CD4-positive, alpha-beta T cell (primary cell): ENCODE measurements around the gene ZNF445. TPM values are rescaled to one million over a fixed set of nuclear protein-coding genes. Genes with fewer than 3 reads are reported as not detected.

Experiments
- ATAC-seq: fragments of 200-7000 bp; cut with Tn5 transposase; one replicate; pipeline ENCODE4 v1.10.0; 2022; ENCODE audit warnings: mild to moderate bottlenecking; ENCODE audit not compliant: poor library complexity
- CTCF ChIA-PET: fragments of 350-600 bp; sonication (Branson Sonifier 250); formaldehyde crosslinking; loops from one replicate; lab custom pipeline; 2021; ENCODE audit warnings: antibody characterized with exemption, inconsistent platforms; lab: Charles Lee
- POLR2A ChIA-PET: fragments of 350-600 bp; sonication (Branson Sonifier 250); formaldehyde crosslinking; loops from one replicate; lab custom pipeline; 2021; ENCODE audit warnings: antibody characterized with exemption, inconsistent platforms; lab: Charles Lee
- DNase-seq, 14 experiments: peaks; one replicate each; pipeline ENCODE4 v3.0.0-alpha.2; 2013 to 2020; ENCODE audit warnings: mixed read lengths in 2 of 14
- H3K27ac ChIP-seq, 2 donors: one replicate each; pipeline versions ENCODE4 v1.5.1 to v1.7.0; 2013; ENCODE audit warnings: low read length in 2 of 2, low read depth in 1 of 2, mild to moderate bottlenecking in 1 of 2
- H3K27me3 ChIP-seq, 2 experiments: 1 replicate in 1 of 2; 2 replicates in 1 of 2; pipeline versions ENCODE4 v1.6.1 to v1.7.0; 2013; ENCODE audit warnings: low read length in 2 of 2, control low read depth in 1 of 2, mild to moderate bottlenecking in 1 of 2, moderate library complexity in 1 of 2; ENCODE audit not compliant: insufficient read depth in 2 of 2, control insufficient read depth in 1 of 2
- H3K36me3 ChIP-seq: one replicate; pipeline ENCODE4 v1.6.1; 2013; ENCODE audit warnings: low read length, control low read depth; ENCODE audit not compliant: insufficient read depth
- H3K4me1 ChIP-seq: one replicate; pipeline ENCODE4 v1.6.1; 2013; ENCODE audit warnings: low read length, control low read depth; ENCODE audit not compliant: insufficient read depth
- H3K4me3 ChIP-seq: one replicate; pipeline ENCODE4 v1.5.1; 2013; ENCODE audit warnings: mild to moderate bottlenecking, low read length, moderate library complexity
- H3K9me3 ChIP-seq, 2 experiments: 1 replicate in 1 of 2; 2 replicates in 1 of 2; pipeline versions ENCODE4 v1.6.1 to v1.7.0; 2013; ENCODE audit warnings: low read length in 2 of 2, mild to moderate bottlenecking in 2 of 2, control low read depth in 1 of 2, moderate library complexity in 1 of 2; ENCODE audit not compliant: control insufficient read depth in 1 of 2, insufficient read depth in 1 of 2
- H3K27ac Mint-ChIP-seq: one replicate; pipeline ENCODE4 v1.8.0; 2020; ENCODE audit warnings: mixed read lengths
- H3K27me3 Mint-ChIP-seq: one replicate; pipeline ENCODE4 v1.8.0; 2021; ENCODE audit warnings: mixed read lengths
- H3K36me3 Mint-ChIP-seq: one replicate; pipeline ENCODE4 v1.8.0; 2021; ENCODE audit warnings: low read depth, mixed read lengths
- H3K4me1 Mint-ChIP-seq: one replicate; pipeline ENCODE4 v1.8.0; 2021; ENCODE audit warnings: low read depth, mixed read lengths
- H3K4me3 Mint-ChIP-seq: one replicate; pipeline ENCODE4 v1.8.0; 2020; ENCODE audit warnings: mild to moderate bottlenecking, mixed read lengths
- H3K9me3 Mint-ChIP-seq: one replicate; pipeline ENCODE4 v1.8.0; 2020; ENCODE audit warnings: mixed read lengths
- intact Hi-C, 2 experiments: fragments of 100-400 bp; cut with DNase I in 1 of 2; cut with micrococcal nuclease in 1 of 2; formaldehyde crosslinking; loops; one replicate each; pipeline versions ENCODE4 v1.15.1 to v1.9.0; 2023 to 2025; cut with DNase I, micrococcal nuclease
- total RNA-seq, 174 experiments: library from RNA in 2 of 174; stranded (reverse) in 2 of 174; gene quantifications; one replicate each; pipeline ENCODE4 v1.2.3 and lab custom pipeline; 2021 to 2026
- TF ChIP-seq, protein P1 (sequence below): fragments of 200-600 bp; IDR thresholded peaks from one replicate; pipeline ENCODE4 v1.8.0; 2022; ENCODE audit warnings: antibody characterized with exemption, mild to moderate bottlenecking

The ZNF445 gene
- total RNA-seq, 2 experiments from 2014 or later: 6.1 to 6.6 TPM

DNA sequence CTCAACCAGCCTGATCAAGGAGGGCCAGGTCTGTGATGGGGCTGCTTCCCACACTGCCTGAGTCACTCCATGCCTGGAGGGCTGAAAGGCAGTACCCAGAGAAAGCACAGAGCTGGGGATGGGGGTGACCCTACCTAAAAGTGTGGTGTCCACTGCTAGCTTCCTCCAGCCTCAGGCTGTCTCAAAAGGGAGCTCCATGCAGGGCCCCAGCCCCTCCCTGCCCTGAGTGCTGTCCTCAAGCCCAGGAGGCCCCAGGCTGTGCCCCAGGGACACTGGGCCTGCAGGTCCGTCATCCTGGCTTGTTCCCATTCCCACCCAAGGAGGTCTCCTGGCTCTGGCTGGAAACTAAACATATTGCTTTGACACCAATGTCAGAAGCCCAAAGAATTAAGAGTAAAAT lies 56.8 kb downstream of the ZNF445 start:
- Histone ChIP-seq H3K36me3 (no peaks in the 10 kb centered on the region), H3K27ac (no peak overlapping the region), H3K27me3 (no peaks in the 10 kb centered on the region), H3K4me1 (no peaks in the 10 kb centered on the region), H3K4me3 (no peak overlapping the region), H3K9me3 (peaks cover 0 to 9% of the 10 kb centered on the region in 2 experiments)
- intact Hi-C loops: no loop called here
- ChIA-PET POLR2A (no interaction called here), CTCF (no interaction called here)
- DNase-seq: no peak
- H3K4me3 Mint-ChIP-seq: no peak overlapping the region
- H3K36me3 Mint-ChIP-seq: no peaks in the 10 kb centered on the region
- no peak for ATAC-seq
- TF ChIP-seq, protein P1, sequence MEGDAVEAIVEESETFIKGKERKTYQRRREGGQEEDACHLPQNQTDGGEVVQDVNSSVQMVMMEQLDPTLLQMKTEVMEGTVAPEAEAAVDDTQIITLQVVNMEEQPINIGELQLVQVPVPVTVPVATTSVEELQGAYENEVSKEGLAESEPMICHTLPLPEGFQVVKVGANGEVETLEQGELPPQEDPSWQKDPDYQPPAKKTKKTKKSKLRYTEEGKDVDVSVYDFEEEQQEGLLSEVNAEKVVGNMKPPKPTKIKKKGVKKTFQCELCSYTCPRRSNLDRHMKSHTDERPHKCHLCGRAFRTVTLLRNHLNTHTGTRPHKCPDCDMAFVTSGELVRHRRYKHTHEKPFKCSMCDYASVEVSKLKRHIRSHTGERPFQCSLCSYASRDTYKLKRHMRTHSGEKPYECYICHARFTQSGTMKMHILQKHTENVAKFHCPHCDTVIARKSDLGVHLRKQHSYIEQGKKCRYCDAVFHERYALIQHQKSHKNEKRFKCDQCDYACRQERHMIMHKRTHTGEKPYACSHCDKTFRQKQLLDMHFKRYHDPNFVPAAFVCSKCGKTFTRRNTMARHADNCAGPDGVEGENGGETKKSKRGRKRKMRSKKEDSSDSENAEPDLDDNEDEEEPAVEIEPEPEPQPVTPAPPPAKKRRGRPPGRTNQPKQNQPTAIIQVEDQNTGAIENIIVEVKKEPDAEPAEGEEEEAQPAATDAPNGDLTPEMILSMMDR: no peak
- no peaks in the 10 kb centered on the region for H3K27me3 Mint-ChIP-seq
- H3K27ac Mint-ChIP-seq: no peak overlapping the region
- H3K9me3 Mint-ChIP-seq: no peaks in the 10 kb centered on the region
- no peaks in the 10 kb centered on the region for H3K4me1 Mint-ChIP-seq

DNA sequence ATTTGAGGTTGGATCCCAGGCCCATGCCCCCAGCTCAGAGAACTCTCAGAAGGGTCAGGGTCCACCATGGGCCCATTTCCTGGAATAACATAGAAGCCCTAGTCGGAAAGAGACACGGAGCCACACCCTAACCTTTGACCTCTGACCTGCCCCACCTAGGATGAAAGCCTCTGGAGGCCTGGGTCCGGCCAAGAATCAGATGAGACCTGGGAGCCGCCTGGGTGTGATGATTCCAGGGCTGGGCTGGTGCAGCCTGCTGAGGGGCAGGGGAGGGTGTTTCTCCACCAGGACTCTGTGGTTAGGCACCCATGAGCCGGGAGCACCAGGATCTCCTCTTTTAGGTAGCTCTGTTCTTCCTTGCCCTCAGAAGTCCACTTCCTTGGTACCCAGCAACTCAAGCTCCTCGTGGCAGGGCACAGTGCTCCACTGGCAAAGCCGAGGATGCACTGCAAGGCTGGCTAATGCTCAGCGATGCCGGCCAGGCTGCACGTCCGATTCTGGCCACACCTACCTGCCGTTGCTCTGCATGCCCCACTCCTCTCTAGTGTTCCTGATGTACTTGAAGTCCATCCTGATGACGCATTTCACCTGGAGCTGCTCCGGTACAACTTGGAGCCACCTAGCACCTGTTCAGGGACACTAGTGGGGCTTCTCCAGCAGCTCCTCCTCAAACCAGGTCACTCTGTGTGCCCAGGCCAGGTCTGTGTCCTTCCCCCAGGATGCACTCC lies 57.4 kb downstream of the ZNF445 start:
- Histone ChIP-seq H3K27me3 (no peaks in the 10 kb centered on the region), H3K36me3 (no peaks in the 10 kb centered on the region), H3K4me1 (no peaks in the 10 kb centered on the region), H3K4me3 (no peak overlapping the region), H3K9me3 (peaks cover 0 to 9% of the 10 kb centered on the region in 2 experiments), H3K27ac (no peak overlapping the region)
- DNase-seq (no peak), ATAC-seq (no peak)
- Mint-ChIP-seq H3K27me3 (no peaks in the 10 kb centered on the region), H3K36me3 (no peaks in the 10 kb centered on the region), H3K27ac (no peak overlapping the region), H3K4me1 (no peaks in the 10 kb centered on the region), H3K9me3 (no peaks in the 10 kb centered on the region), H3K4me3 (no peak overlapping the region)
- TF ChIP-seq, protein P1: no peak
- CTCF ChIA-PET: no interaction called here
- POLR2A ChIA-PET: no interaction called here
- intact Hi-C loops: no loop called here

DNA sequence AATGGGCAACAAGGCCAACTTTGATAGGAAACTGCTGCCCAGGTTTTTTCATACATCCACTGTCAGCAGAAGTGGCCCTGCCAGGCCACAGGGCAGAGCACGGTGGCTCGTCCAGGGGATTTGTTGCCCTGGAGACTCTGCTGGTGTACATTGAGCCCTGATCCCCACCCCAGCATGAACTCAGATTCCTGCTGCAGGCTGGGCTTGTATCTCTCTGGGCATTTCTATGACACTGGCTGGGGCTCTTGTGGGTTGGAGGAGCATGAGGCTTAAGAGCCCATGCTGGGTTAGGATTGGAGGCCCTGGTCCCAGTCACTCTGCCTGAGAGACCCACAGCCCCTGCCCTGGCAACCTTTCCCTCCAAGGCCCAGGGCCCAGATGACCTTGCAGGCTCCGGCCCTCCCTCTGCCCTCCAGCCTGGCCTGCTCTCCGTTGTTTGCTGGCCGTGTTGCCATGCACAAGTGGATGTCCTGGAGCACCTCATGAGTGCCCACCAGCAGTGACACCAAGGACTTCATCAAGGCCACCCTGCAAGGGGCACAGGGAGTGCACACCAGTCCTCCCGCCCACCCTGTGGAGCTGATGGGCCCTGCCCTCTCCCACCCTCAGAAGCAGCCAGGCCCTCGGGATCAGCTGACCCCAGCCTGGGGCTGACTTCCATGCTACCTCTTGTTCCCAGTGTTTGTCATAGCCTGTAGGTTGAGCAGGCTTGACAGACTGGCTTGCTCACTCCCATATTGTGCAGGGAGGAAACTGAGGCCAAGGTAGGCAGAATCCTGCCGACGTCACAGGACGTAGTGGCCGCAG lies 58.2 kb downstream of the ZNF445 start:
- intact Hi-C loops: no loop called here
- CTCF ChIA-PET: no interaction called here
- no peaks in the 10 kb centered on the region for H3K9me3 Mint-ChIP-seq
- H3K27me3 Mint-ChIP-seq: no peaks in the 10 kb centered on the region
- no peak overlapping the region for H3K4me3 Mint-ChIP-seq
- no peaks in the 10 kb centered on the region for H3K36me3 Mint-ChIP-seq
- DNase-seq: no peak
- Histone ChIP-seq H3K9me3 (peaks cover 0 to 9% of the 10 kb centered on the region in 2 experiments), H3K4me3 (no peak overlapping the region), H3K4me1 (no peaks in the 10 kb centered on the region), H3K27me3 (no peaks in the 10 kb centered on the region), H3K27ac (no peak overlapping the region), H3K36me3 (no peaks in the 10 kb centered on the region)
- no peak overlapping the region for H3K27ac Mint-ChIP-seq
- H3K4me1 Mint-ChIP-seq: no peaks in the 10 kb centered on the region
- POLR2A ChIA-PET: no interaction called here
- TF ChIP-seq, protein P1: no peak
- ATAC-seq: no peak
